NK-92 (cell line): Measurements from ENCODE around the gene ITPKC.

ENCODE experiments used
- DNase-seq: peaks from one replicate; lab custom pipeline; 2025; ENCODE audit not compliant: unreplicated experiment; lab: John Stamatoyannopoulos, UW

Gene ITPKC

GRCh38 chr19:40786060-40787037 lies 69.4 kb downstream of the ITPKC start:
- DNase-seq = no peak
